DND-41 (cell line): ENCODE measurements around the gene DPP6.

ENCODE experiments used
- CTCF ChIP-seq: IDR thresholded peaks from 2 replicates; pipeline ENCODE4 v1.5.1; 2012; ENCODE audit warnings: borderline replicate concordance, low read length, moderate library complexity, mild to moderate bottlenecking; ENCODE audit not compliant: poor library complexity, severe bottlenecking; ENCODE audit errors: extremely low read depth
- EZH2 ChIP-seq: IDR thresholded peaks from 3 replicates; pipeline ENCODE4 v1.6.1; 2012; ENCODE audit warnings: borderline replicate concordance, low read depth, mild to moderate bottlenecking, moderate library complexity, low read length, inconsistent platforms; ENCODE audit not compliant: severe bottlenecking

GRCh38 chr7:154690411-154690810 lies 638.2 kb downstream of the DPP6 start:
- TF ChIP-seq CTCF (no peak), EZH2 (no peak)
